ENCODE results near the gene CACNG4.

Gene CACNG4

DNA sequence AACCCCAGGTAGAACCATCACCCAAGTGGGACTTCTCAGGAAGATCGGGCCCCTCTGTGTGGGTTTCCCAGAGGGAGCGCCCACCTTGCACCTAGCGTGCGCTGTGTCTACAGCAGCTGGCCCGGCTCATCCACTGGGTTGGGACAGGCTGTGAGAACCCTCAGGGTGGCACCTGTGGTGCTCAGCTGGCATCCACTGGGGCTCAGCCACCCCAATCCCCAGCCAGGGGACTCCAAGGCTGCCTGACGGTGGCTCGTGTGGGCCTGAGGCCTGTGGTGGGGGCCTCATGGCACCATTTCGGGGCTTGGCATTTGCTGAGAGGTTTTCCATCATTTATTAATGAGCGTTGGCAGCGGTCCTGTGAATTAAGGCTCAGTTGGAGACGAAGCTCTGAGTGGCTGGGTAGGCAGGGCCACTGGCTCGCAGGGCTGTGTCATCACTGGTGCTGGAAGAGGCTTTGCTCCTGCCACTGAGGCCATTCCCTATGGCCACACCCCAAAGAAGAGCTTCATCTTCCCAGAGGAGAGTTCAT lies 28.5 kb downstream of the CACNG4 start:
- Histone ChIP-seq H3K4me2 (ENCODE audit: low read length) (no peak overlapping the region), H3K9me3 (ENCODE audit: control insufficient read depth, low read length) (no peaks in the 10 kb centered on the region), H3K27me3 (ENCODE audit: control insufficient read depth, insufficient read depth, low read length) (no peaks in the 10 kb centered on the region), H3K9ac (no peak overlapping the region), H3K79me2 (no peaks in the 10 kb centered on the region), H2AFZ (no peak overlapping the region), H3K4me3 (ENCODE audit: low read depth, low read length) (no peak overlapping the region), H3K27ac (no peak overlapping the region), H3K36me3 (ENCODE audit: control insufficient read depth, insufficient read depth, low read length) (no peaks in the 10 kb centered on the region), H3K4me1 (no peaks in the 10 kb centered on the region)
- TF ChIP-seq, protein P1, sequence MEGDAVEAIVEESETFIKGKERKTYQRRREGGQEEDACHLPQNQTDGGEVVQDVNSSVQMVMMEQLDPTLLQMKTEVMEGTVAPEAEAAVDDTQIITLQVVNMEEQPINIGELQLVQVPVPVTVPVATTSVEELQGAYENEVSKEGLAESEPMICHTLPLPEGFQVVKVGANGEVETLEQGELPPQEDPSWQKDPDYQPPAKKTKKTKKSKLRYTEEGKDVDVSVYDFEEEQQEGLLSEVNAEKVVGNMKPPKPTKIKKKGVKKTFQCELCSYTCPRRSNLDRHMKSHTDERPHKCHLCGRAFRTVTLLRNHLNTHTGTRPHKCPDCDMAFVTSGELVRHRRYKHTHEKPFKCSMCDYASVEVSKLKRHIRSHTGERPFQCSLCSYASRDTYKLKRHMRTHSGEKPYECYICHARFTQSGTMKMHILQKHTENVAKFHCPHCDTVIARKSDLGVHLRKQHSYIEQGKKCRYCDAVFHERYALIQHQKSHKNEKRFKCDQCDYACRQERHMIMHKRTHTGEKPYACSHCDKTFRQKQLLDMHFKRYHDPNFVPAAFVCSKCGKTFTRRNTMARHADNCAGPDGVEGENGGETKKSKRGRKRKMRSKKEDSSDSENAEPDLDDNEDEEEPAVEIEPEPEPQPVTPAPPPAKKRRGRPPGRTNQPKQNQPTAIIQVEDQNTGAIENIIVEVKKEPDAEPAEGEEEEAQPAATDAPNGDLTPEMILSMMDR (IDR thresholded peaks at IDR 0.05): no peak

DNA sequence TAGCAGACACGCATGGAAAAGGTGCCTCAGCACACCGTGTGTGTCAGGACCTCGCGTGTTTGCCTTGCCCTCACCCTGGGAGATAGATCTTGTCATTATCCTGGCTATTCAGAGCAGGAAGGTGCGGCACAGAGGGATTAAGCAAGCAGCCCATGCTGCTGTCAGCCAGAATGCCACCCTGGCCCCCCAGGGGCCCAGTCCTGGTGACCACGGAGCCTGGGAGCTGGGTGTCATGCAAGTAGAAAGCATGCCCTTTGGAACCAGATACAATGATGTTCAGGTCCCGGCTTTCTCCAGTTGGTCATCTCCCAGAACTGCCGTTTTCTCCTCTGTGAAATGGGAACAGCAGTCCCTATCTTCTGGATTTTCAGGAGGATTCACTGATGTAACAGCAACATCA lies 29.9 kb downstream of the CACNG4 start:
- Histone ChIP-seq H3K27ac (no peak overlapping the region), H3K9me3 (ENCODE audit: control insufficient read depth, low read length) (no peaks in the 10 kb centered on the region)
- TF ChIP-seq, protein P1 (IDR thresholded peaks at IDR 0.05): no peak

DNA sequence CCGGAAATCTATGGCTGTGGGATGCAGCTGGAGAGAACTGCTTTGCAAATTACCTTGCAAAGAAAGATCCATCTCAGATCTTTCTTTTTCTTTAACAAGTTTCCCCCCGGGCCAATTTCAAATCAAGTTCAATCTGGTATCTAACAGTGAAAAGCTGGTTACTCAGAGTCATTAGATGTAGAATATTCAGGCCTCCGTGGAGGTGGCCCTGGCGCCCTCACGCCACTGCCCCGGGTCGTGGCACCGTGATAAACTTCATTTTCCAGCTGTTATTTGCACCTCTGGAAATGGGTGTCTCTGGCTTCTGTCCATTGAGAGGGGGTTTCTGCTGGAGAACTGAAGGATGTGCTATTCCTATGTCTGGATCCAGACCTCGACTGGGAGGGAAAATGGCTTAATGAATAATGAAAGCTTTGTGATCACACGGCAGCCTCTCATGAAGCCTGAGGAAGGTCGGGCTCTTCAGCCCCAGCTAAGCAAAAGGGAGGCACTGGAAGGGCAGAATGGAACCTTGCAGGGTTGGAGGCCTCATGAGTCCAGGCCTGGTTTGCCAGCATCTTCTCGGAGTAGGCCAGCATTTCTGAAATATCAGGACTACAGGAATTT lies 30.5 kb downstream of the CACNG4 start:
- Histone ChIP-seq H3K4me1 (no peaks in the 10 kb centered on the region), H3K27ac (no peak overlapping the region)
- TF ChIP-seq, protein P1 (IDR thresholded peaks at IDR 0.05): no peak

More for the DNA sequence above, 29.9 kb downstream of the CACNG4 start:
- Histone ChIP-seq H3K9ac (no peak overlapping the region), H3K4me2 (ENCODE audit: low read length) (no peak overlapping the region), H3K36me3 (ENCODE audit: control insufficient read depth, insufficient read depth, low read length) (no peaks in the 10 kb centered on the region), H3K4me3 (ENCODE audit: low read depth, low read length) (no peak overlapping the region), H3K4me1 (no peaks in the 10 kb centered on the region), H3K27me3 (ENCODE audit: control insufficient read depth, insufficient read depth, low read length) (no peaks in the 10 kb centered on the region), H3K79me2 (no peaks in the 10 kb centered on the region), H2AFZ (no peak overlapping the region)

DNA sequence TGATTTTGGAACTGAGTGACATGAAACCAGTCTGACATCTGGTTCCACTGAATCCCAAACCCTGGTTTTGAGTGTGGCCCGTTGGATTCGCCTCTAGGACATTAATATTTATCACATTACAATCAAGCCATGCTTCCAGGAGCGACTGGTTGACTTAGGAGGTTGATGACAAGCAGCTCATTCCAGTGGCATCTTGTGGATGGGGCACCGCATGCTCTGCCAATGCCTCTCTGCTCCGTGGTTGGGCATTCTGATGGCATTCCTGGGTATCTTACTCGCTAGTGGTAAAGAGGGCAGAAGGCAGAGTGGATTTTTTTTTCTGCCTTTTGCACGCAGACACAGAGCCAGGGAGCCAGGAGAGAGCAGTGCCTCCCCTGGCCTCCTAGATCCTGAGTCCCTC lies 31.4 kb downstream of the CACNG4 start:
- TF ChIP-seq, protein P1 (IDR thresholded peaks at IDR 0.05): no peak
- Histone ChIP-seq H3K36me3 (ENCODE audit: control insufficient read depth, insufficient read depth, low read length) (no peaks in the 10 kb centered on the region), H3K9me3 (ENCODE audit: control insufficient read depth, low read length) (no peaks in the 10 kb centered on the region), H3K27ac (no peak overlapping the region), H3K79me2 (no peaks in the 10 kb centered on the region), H3K27me3 (ENCODE audit: control insufficient read depth, insufficient read depth, low read length) (no peaks in the 10 kb centered on the region), H3K4me2 (ENCODE audit: low read length) (no peak overlapping the region), H3K4me1 (no peaks in the 10 kb centered on the region), H2AFZ (no peak overlapping the region), H3K4me3 (ENCODE audit: low read depth, low read length) (no peak overlapping the region), H3K9ac (no peak overlapping the region)

More for the DNA sequence above, 30.5 kb downstream of the CACNG4 start:
- no peaks in the 10 kb centered on the region for H3K79me2 ChIP-seq
- H3K4me2 ChIP-seq (ENCODE audit: low read length): no peak overlapping the region
- no peaks in the 10 kb centered on the region for H3K9me3 ChIP-seq (ENCODE audit: control insufficient read depth, low read length)
- no peak overlapping the region for H3K4me3 ChIP-seq (ENCODE audit: low read depth, low read length)
- H3K36me3 ChIP-seq (ENCODE audit: control insufficient read depth, insufficient read depth, low read length): no peaks in the 10 kb centered on the region
- no peak overlapping the region for H2AFZ ChIP-seq
- no peak overlapping the region for H3K9ac ChIP-seq
- no peaks in the 10 kb centered on the region for H3K27me3 ChIP-seq (ENCODE audit: control insufficient read depth, insufficient read depth, low read length)

DNA sequence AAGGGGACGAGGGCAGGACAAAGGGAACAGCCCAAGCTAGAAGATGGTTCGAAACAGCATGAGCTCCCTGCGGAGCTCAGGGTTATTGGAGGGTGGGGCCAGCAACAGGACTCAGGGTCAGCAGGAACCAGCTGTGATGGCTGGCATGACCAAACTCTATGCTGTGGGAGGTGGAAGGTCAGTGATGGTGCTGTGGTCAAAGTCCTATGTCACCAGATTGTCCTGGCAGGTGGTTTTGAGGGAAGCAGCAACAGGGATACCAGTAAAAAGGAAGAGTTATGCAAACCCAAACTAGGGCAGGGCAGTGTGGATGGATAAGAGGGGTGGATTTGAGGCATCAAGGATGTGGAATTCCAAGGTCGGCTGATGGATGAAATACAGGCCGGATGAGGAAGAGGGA lies 32.4 kb downstream of the CACNG4 start:
- TF ChIP-seq, protein P1 (IDR thresholded peaks at IDR 0.05): no peak
- no peaks in the 10 kb centered on the region for H3K36me3 ChIP-seq (ENCODE audit: control insufficient read depth, insufficient read depth, low read length)
- H3K79me2 ChIP-seq: no peaks in the 10 kb centered on the region
- no peak overlapping the region for H3K9ac ChIP-seq
- no peak overlapping the region for H2AFZ ChIP-seq
- H3K27ac ChIP-seq: no peak overlapping the region
- H3K4me1 ChIP-seq: no peaks in the 10 kb centered on the region
- no peak overlapping the region for H3K4me3 ChIP-seq (ENCODE audit: low read depth, low read length)
- no peaks in the 10 kb centered on the region for H3K9me3 ChIP-seq (ENCODE audit: control insufficient read depth, low read length)
- no peaks in the 10 kb centered on the region for H3K27me3 ChIP-seq (ENCODE audit: control insufficient read depth, insufficient read depth, low read length)
- H3K4me2 ChIP-seq (ENCODE audit: low read length): no peak overlapping the region

All from parathyroid adenoma (tissue), 2 donors.